ENCODE data around the gene NXF2B. TPM values are rescaled to one million over a fixed set of nuclear protein-coding genes. Genes with fewer than 3 reads are reported as not detected.
"Not testable (repeated sequence)": the region's sequence is repeated elsewhere in the genome, so short reads cannot be mapped to it uniquely, and the experiment has no call there.

Gene NXF2B
- not detected in 2 replicates for total RNA-seq

- DNase-seq (ENCODE audit: low read depth, low spot score): not testable (repeated sequence)
Observed at GRCh38 chrX:102439908-102440307, at the start of gene NXF2B. Gene NXF2B (minus strand): TSS chrX:102440008. CDS start chrX:102380036, 59,972 bp downstream.

GRCh38 chrX:102478765-102479164, 39.0 kb upstream of the NXF2B start:
- not testable (repeated sequence) for DNase-seq (ENCODE audit: low read depth, low spot score)

- not testable (repeated sequence) for DNase-seq (ENCODE audit: low read depth, low spot score)
Observed at GRCh38 chrX:102471762-102472220, 32.0 kb upstream of the NXF2B start, which contains the start of gene TCP11X2. Gene TCP11X2 (minus strand): TSS chrX:102471812.

- DNase-seq (ENCODE audit: low read depth, low spot score): not testable (repeated sequence)
Observed at GRCh38 chrX:102470215-102470614, 30.4 kb upstream of the NXF2B start.

GRCh38 chrX:102458615-102459014, 18.8 kb upstream of the NXF2B start:
- DNase-seq (ENCODE audit: low read depth, low spot score): not testable (repeated sequence)

- DNase-seq (ENCODE audit: low read depth, low spot score): not testable (repeated sequence)
Observed at GRCh38 chrX:102414493-102414892, 25.3 kb downstream of the NXF2B start.

GRCh38 chrX:102345916-102346315, 93.9 kb downstream of the NXF2B start:
- peak; percentile 1 for DNase-seq (ENCODE audit: low read depth, low spot score)

GRCh38 chrX:102341867-102342266, 97.9 kb downstream of the NXF2B start:
- DNase-seq (ENCODE audit: low read depth, low spot score): no peak

GRCh38 chrX:102339312-102340298, 100.2 kb downstream of the NXF2B start:
- DNase-seq (ENCODE audit: low read depth, low spot score): no peak

GRCh38 chrX:102338162-102338561, 101.6 kb downstream of the NXF2B start:
- DNase-seq (ENCODE audit: low read depth, low spot score): no peak

Other genes starting within 250 kb of the NXF2B start
- gene TCP11X1, start 224.7 kb downstream of the NXF2B start, total RNA-seq: not detected in 2 replicates
- not detected in 2 replicates for gene NXF2, start 192.8 kb downstream of the NXF2B start, total RNA-seq
- not detected in 2 replicates for gene TCP11X2, start 31.8 kb upstream of the NXF2B start, total RNA-seq
- 3.2 and 4.5 TPM in 2 replicates for gene TMSB15A, start 76.7 kb upstream of the NXF2B start, total RNA-seq
- 20.8 and 22.0 TPM in 2 replicates for gene ARMCX5, start 159.5 kb upstream of the NXF2B start, total RNA-seq
- gene GPRASP1, start 211.5 kb upstream of the NXF2B start, total RNA-seq: 1.1 and 1.4 TPM in 2 replicates

Measured in pulmonary artery endothelial cell (primary cell).